Mammary epithelial cell (primary cell): ENCODE measurements around the gene MUC2.

Experiments used
- EZH2 ChIP-seq: IDR thresholded peaks from 2 replicates; pipeline ENCODE4 v1.6.1; 2012; ENCODE audit warnings: low read length, inconsistent platforms, borderline replicate concordance
- TF ChIP-seq, protein P1 (sequence below), 2 donors: IDR thresholded peaks in 1 of 2; conservative IDR thresholded peaks in 1 of 2; 2 replicates each; pipeline ENCODE4 v1.5.1; 2011 to 2012; ENCODE audit warnings: inconsistent platforms in 2 of 2, low read length in 2 of 2, mild to moderate bottlenecking in 2 of 2, control low read depth in 1 of 2, low read depth in 1 of 2; ENCODE audit not compliant: insufficient read depth in 1 of 2; ENCODE audit errors: extremely low read depth in 1 of 2

DNA sequence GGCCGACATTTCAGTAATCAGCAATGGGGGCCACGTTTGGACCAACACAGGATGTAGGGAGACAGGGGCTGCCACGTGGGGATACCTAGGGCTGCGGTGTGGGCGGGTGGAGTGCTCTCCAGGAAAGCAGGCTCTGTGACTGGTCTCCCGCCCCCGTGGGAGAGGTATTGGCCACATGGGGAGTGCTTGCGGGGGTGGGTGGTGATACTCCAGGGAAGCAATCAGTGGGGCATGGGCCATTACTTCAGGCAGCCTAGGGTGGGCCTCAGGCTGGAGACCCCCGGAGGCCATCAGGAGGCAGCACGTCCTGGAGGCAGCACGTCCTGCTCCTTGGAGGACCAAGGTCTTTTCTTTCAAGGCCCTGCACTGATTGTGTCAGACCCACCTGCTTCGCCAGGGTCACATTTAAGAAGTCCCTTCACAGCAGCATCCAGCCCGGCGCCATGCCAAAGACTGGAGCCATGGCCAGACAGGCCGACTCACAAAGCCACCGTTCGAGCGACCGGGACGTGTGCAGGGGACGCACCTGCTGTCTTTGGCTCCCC is 3.0 kb upstream of the MUC2 start:
- TF ChIP-seq, protein P1, sequence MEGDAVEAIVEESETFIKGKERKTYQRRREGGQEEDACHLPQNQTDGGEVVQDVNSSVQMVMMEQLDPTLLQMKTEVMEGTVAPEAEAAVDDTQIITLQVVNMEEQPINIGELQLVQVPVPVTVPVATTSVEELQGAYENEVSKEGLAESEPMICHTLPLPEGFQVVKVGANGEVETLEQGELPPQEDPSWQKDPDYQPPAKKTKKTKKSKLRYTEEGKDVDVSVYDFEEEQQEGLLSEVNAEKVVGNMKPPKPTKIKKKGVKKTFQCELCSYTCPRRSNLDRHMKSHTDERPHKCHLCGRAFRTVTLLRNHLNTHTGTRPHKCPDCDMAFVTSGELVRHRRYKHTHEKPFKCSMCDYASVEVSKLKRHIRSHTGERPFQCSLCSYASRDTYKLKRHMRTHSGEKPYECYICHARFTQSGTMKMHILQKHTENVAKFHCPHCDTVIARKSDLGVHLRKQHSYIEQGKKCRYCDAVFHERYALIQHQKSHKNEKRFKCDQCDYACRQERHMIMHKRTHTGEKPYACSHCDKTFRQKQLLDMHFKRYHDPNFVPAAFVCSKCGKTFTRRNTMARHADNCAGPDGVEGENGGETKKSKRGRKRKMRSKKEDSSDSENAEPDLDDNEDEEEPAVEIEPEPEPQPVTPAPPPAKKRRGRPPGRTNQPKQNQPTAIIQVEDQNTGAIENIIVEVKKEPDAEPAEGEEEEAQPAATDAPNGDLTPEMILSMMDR (conservative IDR thresholded peaks at IDR 0.05 in 1 of 2, IDR thresholded peaks at IDR 0.05 in 1 of 2; ENCODE audit: extremely low read depth in 1 of 2, insufficient read depth in 1 of 2, low read depth in 1 of 2, low read length in 2 of 2): no peak
- TF ChIP-seq EZH2: no peak
